Parathyroid adenoma (tissue), 2 donors: ENCODE results near the gene PAN3.

ENCODE experiments used
- H2AFZ ChIP-seq: fragments of 300-600 bp; sonication (generic); one replicate; pipeline ENCODE4 v1.7.0; 2017; ENCODE audit warnings: antibody characterized with exemption, mild to moderate bottlenecking
- H3K27ac ChIP-seq: fragments of 300-600 bp; sonication (generic); one replicate; pipeline ENCODE4 v1.7.0; 2017
- H3K27me3 ChIP-seq: fragments of 300-600 bp; sonication (generic); one replicate; pipeline ENCODE4 v1.7.0; 2017; ENCODE audit warnings: low read length; ENCODE audit not compliant: control insufficient read depth, insufficient read depth
- H3K36me3 ChIP-seq: fragments of 300-600 bp; sonication (generic); one replicate; pipeline ENCODE4 v1.7.0; 2017; ENCODE audit warnings: low read length; ENCODE audit not compliant: control insufficient read depth, insufficient read depth
- H3K4me1 ChIP-seq: fragments of 300-600 bp; sonication (generic); one replicate; pipeline ENCODE4 v1.7.0; 2017; ENCODE audit warnings: control low read depth
- H3K4me2 ChIP-seq: fragments of 300-600 bp; sonication (generic); one replicate; pipeline ENCODE4 v1.7.0; 2017; ENCODE audit warnings: low read length
- H3K4me3 ChIP-seq: fragments of 300-600 bp; sonication (generic); one replicate; pipeline ENCODE4 v1.7.0; 2017; ENCODE audit warnings: low read depth, low read length
- H3K79me2 ChIP-seq: fragments of 300-600 bp; sonication (generic); one replicate; pipeline ENCODE4 v1.7.0; 2017; ENCODE audit warnings: control low read depth
- H3K9ac ChIP-seq: fragments of 300-600 bp; sonication (generic); one replicate; pipeline ENCODE4 v1.7.0; 2017; ENCODE audit warnings: mild to moderate bottlenecking
- H3K9me3 ChIP-seq: fragments of 300-600 bp; sonication (generic); one replicate; pipeline ENCODE4 v1.7.0; 2017; ENCODE audit warnings: low read length; ENCODE audit not compliant: control insufficient read depth
- TF ChIP-seq, protein P1 (sequence below): fragments of 300-600 bp; sonication (generic); IDR thresholded peaks from one replicate; pipeline ENCODE4 v1.7.0; 2017; ENCODE audit warnings: antibody characterized with exemption, mild to moderate bottlenecking
- donor health status: primary hyperparathyroidism.

Gene PAN3

DNA sequence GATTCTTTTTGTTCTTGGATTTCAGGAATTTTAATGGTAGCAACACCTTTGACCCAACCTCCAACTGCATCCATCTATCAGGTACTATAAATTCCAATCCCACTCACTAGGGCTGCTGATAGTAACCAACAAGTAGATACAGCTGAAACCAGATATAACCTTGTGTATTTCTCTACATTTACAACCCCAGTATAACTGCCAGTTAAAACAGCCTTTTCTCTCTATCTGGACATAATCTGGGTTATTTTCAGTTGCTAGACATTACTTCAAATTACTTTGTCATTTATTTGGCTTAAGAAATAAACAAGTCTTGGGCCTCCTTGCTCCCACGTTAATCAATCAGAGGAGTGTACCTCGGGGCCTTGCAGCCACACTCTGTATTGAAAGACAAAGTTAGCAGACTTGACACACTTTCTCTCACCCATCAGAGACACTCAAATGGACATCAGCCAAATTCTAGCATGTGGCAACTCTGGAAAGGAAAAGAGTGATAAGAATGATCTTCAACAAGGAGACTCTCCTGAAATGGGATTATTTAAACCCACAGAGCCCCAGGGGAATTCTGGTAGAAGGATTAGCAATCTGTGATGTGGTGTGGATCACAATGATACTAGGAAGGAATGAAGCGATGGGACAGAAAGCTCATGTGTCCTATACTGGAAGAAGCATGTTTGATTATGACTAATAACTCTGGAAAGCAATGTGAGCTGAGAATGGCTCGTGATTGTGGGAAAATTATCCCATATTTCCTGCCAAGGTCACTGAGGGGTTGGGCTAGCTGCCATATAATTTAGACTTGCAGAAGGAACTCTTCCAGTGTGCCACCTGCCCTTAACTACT, 199.0 kb downstream of the PAN3 start:
- no peak overlapping the region for H3K4me2 ChIP-seq
- no peaks in the 10 kb centered on the region for H3K36me3 ChIP-seq
- no peak overlapping the region for H3K27ac ChIP-seq
- no peak overlapping the region for H3K9ac ChIP-seq
- H3K9me3 ChIP-seq: no peaks in the 10 kb centered on the region
- TF ChIP-seq, protein P1, sequence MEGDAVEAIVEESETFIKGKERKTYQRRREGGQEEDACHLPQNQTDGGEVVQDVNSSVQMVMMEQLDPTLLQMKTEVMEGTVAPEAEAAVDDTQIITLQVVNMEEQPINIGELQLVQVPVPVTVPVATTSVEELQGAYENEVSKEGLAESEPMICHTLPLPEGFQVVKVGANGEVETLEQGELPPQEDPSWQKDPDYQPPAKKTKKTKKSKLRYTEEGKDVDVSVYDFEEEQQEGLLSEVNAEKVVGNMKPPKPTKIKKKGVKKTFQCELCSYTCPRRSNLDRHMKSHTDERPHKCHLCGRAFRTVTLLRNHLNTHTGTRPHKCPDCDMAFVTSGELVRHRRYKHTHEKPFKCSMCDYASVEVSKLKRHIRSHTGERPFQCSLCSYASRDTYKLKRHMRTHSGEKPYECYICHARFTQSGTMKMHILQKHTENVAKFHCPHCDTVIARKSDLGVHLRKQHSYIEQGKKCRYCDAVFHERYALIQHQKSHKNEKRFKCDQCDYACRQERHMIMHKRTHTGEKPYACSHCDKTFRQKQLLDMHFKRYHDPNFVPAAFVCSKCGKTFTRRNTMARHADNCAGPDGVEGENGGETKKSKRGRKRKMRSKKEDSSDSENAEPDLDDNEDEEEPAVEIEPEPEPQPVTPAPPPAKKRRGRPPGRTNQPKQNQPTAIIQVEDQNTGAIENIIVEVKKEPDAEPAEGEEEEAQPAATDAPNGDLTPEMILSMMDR: no peak
- no peak overlapping the region for H2AFZ ChIP-seq
- H3K27me3 ChIP-seq: no peaks in the 10 kb centered on the region
- no peaks in the 10 kb centered on the region for H3K4me1 ChIP-seq
- no peaks in the 10 kb centered on the region for H3K79me2 ChIP-seq
- H3K4me3 ChIP-seq: no peak overlapping the region

DNA sequence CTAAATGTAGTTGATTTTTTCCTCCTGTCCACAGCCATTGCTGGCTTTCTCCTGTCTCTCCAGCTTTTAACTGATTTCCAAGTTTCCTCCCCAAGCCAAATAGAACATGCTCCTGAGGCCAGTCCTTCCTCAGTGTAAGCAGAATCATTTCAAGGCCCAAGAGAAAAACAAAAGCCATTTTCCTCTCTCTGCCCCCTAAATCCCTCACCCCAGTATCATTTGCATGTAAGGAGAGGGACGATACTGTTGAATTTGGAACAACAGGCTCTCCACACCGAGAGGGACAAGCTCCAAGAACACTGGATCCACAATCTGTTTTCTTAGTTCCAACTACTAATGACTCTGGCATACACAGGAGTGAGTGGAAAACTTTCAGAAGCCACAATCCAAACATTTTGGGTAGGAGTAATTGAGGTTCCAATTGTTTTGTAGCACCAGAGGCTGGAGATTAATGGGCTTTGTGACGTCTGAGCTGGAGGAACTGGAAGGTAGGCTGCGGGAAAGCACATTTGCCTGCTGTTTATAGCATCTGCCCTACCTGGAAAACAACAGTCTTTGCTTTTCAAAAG, 199.7 kb downstream of the PAN3 start:
- no peaks in the 10 kb centered on the region for H3K27me3 ChIP-seq
- no peaks in the 10 kb centered on the region for H3K9me3 ChIP-seq
- no peak overlapping the region for H3K4me3 ChIP-seq
- H3K27ac ChIP-seq: no peak overlapping the region
- TF ChIP-seq, protein P1: no peak
- no peak overlapping the region for H3K9ac ChIP-seq
- H3K36me3 ChIP-seq: no peaks in the 10 kb centered on the region
- no peak overlapping the region for H2AFZ ChIP-seq
- H3K4me2 ChIP-seq: no peak overlapping the region
- H3K79me2 ChIP-seq: no peaks in the 10 kb centered on the region
- H3K4me1 ChIP-seq: no peaks in the 10 kb centered on the region

DNA sequence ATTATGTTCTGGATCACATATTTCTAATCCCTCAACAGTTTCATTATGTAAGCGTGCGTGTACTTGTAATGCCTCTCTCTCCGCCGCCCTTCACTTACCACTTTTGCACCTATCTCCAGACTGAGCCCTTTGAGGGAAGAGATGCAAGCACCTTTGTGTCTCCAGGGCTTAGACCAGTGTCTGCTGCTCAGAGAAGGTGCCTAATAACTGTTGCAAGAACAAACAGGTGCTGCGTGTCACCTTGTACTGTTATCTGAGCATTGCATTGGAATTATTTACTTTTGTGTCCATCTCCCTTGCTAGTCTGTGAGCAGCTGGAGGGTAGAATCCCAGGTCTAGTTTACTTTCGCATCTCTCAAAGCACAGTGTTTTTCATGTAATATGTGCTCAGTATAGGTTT, 200.4 kb downstream of the PAN3 start:
- Histone ChIP-seq H2AFZ (no peak overlapping the region), H3K4me1 (no peaks in the 10 kb centered on the region), H3K27me3 (no peaks in the 10 kb centered on the region), H3K4me2 (no peak overlapping the region), H3K9me3 (no peaks in the 10 kb centered on the region), H3K9ac (no peak overlapping the region), H3K36me3 (no peaks in the 10 kb centered on the region), H3K4me3 (no peak overlapping the region), H3K27ac (no peak overlapping the region), H3K79me2 (no peaks in the 10 kb centered on the region)
- TF ChIP-seq, protein P1: no peak

DNA sequence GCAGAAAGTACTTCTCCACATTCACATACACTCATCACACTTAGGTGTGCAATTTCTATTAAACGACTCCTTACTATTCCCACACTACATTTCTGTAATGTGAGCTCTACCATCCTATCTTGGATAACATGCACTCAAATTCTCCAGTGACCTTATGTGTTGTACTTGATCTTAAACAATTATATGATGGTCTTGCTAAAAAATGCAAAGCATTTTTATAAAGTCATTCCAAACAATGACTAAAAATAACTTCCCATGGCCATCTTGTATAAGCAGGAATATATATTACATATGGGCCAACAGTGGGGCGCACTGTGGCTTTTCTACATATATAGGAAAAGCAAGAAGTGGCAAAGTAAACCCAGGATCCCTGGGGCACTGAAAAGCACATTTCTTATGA, 201.1 kb downstream of the PAN3 start:
- H3K4me1 ChIP-seq: no peaks in the 10 kb centered on the region
- H3K4me3 ChIP-seq: no peak overlapping the region
- no peaks in the 10 kb centered on the region for H3K36me3 ChIP-seq
- H3K4me2 ChIP-seq: no peak overlapping the region
- no peak overlapping the region for H2AFZ ChIP-seq
- H3K27me3 ChIP-seq: no peaks in the 10 kb centered on the region
- H3K27ac ChIP-seq: no peak overlapping the region
- H3K79me2 ChIP-seq: no peaks in the 10 kb centered on the region
- TF ChIP-seq, protein P1: no peak
- no peak overlapping the region for H3K9ac ChIP-seq
- H3K9me3 ChIP-seq: no peaks in the 10 kb centered on the region
